Liver (tissue), 9 donors: Measurements from ENCODE around the gene IFITM10. TPM values are rescaled to one million over a fixed set of nuclear protein-coding genes. Genes with fewer than 3 reads are reported as not detected.

ENCODE experiments used
- DNase-seq: peaks from one replicate; pipeline ENCODE4 v3.0.0-alpha.2; 2017; ENCODE audit warnings: low spot score
- H3K27ac ChIP-seq, 2 donors: one replicate each; pipeline ENCODE4 v1.7.0; 2013; ENCODE audit warnings: inconsistent platforms in 2 of 2, low read length in 2 of 2, control low read depth in 1 of 2, low read depth in 1 of 2, mild to moderate bottlenecking in 1 of 2
- H3K27me3 ChIP-seq, 4 donors: one replicate each; pipeline versions ENCODE4 v1.6.1 to v1.7.0; 2013; ENCODE audit warnings: low read length in 3 of 4, inconsistent platforms in 1 of 4, mild to moderate bottlenecking in 1 of 4, moderate library complexity in 1 of 4; ENCODE audit not compliant: control insufficient read depth in 4 of 4, insufficient read depth in 4 of 4
- H3K36me3 ChIP-seq, 4 donors: one replicate each; pipeline versions ENCODE4 v1.6.1 to v1.7.0; 2013; ENCODE audit warnings: low read length in 3 of 4, mild to moderate bottlenecking in 3 of 4, low read depth in 1 of 4, moderate library complexity in 1 of 4; ENCODE audit not compliant: control insufficient read depth in 4 of 4, insufficient read depth in 3 of 4
- H3K4me1 ChIP-seq, 4 donors: one replicate each; pipeline versions ENCODE4 v1.6.1 to v1.7.0; 2013; ENCODE audit warnings: low read length in 3 of 4, mild to moderate bottlenecking in 3 of 4, moderate library complexity in 1 of 4; ENCODE audit not compliant: control insufficient read depth in 4 of 4, insufficient read depth in 4 of 4
- H3K4me3 ChIP-seq, 3 donors: one replicate each; pipeline versions ENCODE4 v1.6.1 to v1.7.0; 2013; ENCODE audit warnings: low read length in 3 of 3, control low read depth in 1 of 3, low read depth in 1 of 3, mild to moderate bottlenecking in 1 of 3
- H3K9ac ChIP-seq, 2 donors: one replicate each; pipeline ENCODE4 v1.7.0; 2013; ENCODE audit warnings: low read length in 2 of 2, mild to moderate bottlenecking in 2 of 2, moderate library complexity in 2 of 2, control low read depth in 1 of 2, low read depth in 1 of 2
- H3K9me3 ChIP-seq, 4 donors: one replicate each; pipeline versions ENCODE4 v1.6.1 to v1.7.0; 2013; ENCODE audit warnings: low read length in 3 of 4; ENCODE audit not compliant: control insufficient read depth in 4 of 4
- NR2F2 ChIP-seq: IDR thresholded peaks from 2 replicates; pipeline ENCODE4 v1.6.1; 2016; ENCODE audit warnings: antibody characterized with exemption
- RAD21 ChIP-seq, 2 donors: IDR thresholded peaks; 2 replicates each; pipeline ENCODE4 v1.6.1; 2016; ENCODE audit warnings: antibody characterized with exemption in 2 of 2, mild to moderate bottlenecking in 2 of 2
- REST ChIP-seq: IDR thresholded peaks from 2 replicates; pipeline ENCODE4 v1.6.1; 2016; ENCODE audit warnings: antibody characterized with exemption, mild to moderate bottlenecking
- SP1 ChIP-seq: IDR thresholded peaks from 2 replicates; pipeline ENCODE4 v1.6.1; 2018; ENCODE audit warnings: antibody characterized with exemption, mild to moderate bottlenecking
- ZBTB33 ChIP-seq: IDR thresholded peaks from 2 replicates; pipeline ENCODE4 v1.6.1; 2016; ENCODE audit warnings: antibody characterized with exemption
- WGBS: extraction: QIAGEN DNeasy Blood & Tissue Kit; methylation state at CpG from one replicate; pipeline ENCODE4 v1.1.7; 2013; 5-methylcytosine and 5-hydroxymethylcytosine counted together
- polyA plus RNA-seq, 2 donors: library from polyadenylated mRNA; stranded (reverse) in 1 of 2; unstranded in 1 of 2; fragments of 200-250 nt in 1 of 2; fragments of >200 nt in 1 of 2; fragmentation: Nextera tagmentation in 1 of 2; extraction: Ambion mirVana in 1 of 2; gene quantifications; one replicate each; pipeline versions ENCODE4 v1.2.1 to v1.2.3, GENCODE V29; 2013 to 2015
- total RNA-seq, 2 donors: library from RNA; depleted of rRNA; stranded (reverse); fragments of >200 nt; gene quantifications; one replicate each; pipeline ENCODE4 v1.2.3, GENCODE V29; 2014
- donor health status: healthy.
- donor health status: healthy.
- donor health status: healthy.
- donor health status: healthy.
- donor health status: healthy.

The IFITM10 gene
- total and polyA plus RNA-seq, 4 donors: 0.14 to 8.5 (median 1.8) TPM

DNA sequence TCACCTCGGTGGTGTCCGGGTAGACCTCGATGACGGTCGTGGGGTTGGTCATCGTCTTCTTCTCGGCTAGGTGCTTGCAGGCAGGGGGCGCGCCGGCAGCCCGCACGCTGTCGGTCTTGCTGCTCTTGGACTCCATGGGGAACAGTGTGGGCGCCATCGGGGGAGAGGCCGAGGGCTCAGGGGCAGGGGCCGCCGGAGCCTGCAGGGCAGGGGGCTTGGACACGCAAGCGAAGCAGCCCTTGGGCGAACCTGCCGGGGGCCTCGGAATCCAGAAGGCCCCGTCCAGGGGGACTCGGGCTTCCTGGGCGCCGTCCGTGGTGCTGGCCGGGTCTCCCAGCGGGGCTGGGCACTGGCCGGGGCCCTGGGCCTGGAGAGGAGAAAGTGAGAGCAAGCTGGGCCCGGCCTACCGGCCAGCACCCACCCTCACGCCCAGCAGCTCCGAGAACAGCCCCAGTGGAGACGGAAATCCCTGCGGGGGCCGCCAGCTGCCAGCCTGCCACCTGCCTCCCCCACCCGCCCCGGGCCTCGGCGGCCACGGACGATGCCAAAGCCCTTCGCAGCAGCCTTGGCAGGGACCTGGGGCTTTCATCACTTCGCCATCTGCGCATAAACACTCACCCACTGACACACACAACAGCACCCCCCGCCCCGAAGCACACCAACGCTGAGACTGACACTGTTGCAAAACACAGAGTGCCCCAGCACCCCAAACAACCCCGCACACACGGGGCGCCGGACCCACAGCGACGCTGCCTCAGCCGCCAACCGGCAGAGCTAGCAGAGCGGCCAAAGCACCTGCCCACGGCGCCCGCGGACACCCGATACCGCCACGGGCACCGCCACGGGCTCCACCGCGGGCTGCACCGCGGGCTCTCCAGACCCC, 2.4 kb downstream of the IFITM10 start:
- peak overlapping the region in 1 of 3 donors; percentile 44 for H3K4me3 ChIP-seq
- no peak overlapping the region for H3K9ac ChIP-seq
- 37% methylated on average over 72 of the region's 72 CpGs for WGBS
- no peaks in the 10 kb centered on the region for H3K9me3 ChIP-seq
- DNase-seq: no peak
- H3K36me3 ChIP-seq: peaks cover 0 to 5% (median 3%) of the 10 kb centered on the region in 4 donors
- H3K27ac ChIP-seq: peak overlapping the region; percentile 40 to 71
- no peaks in the 10 kb centered on the region for H3K27me3 ChIP-seq
- H3K4me1 ChIP-seq: peaks cover 0 to 32% (median 10%) of the 10 kb centered on the region in 4 donors
- TF ChIP-seq ZBTB33: no peak
- no peak for TF ChIP-seq RAD21 (IDR thresholded peaks at IDR 0.05)

DNA sequence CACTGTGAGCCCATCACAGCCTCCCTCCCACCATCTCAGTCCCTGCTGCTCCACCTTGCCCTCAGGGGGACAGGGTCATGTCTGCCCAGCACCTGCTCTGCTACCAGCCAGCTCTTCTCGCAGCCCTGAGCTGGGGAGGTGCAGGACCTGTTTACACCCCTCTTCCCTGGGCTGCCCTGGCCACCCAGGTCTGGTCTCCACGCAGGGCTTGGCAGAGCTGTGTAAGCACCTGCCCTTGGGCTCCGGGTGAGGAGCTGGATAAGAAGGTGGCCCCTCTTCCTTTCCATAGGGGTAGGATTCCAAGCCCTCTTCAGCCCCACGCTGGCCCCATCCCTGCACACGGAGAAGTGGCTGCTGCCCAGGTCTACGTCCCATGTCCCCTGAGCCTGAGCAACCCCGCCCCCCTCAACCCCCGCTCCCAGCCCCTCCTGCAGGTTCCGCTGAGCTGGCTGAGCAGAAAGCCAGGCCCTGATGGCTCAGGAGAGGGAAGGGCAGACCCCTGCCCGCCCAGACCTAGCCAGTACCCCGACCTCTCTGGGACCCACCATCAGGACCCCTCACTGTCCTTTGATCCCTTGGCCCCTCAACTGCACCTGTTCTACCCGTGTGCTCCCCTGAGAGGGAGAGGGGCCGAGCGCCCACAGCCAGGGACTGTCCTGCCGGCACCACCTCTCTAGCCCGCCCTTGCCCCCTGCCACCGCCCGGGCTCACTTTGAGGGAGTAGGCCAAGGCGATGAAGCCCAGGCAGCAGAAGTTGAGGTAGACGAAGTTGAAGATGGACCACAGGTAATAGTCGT, 3.2 kb downstream of the IFITM10 start:
- no peak for DNase-seq
- Histone ChIP-seq H3K36me3 (peaks cover 0 to 2% (median 0%) of the 10 kb centered on the region in 4 donors), H3K27ac (peak overlapping the region in 1 of 2 donors; percentile 40), H3K27me3 (no peaks in the 10 kb centered on the region), H3K9me3 (no peaks in the 10 kb centered on the region), H3K4me3 (peak overlapping the region in 1 of 3 donors; percentile 44), H3K9ac (no peak overlapping the region), H3K4me1 (peaks cover 0 to 32% (median 9%) of the 10 kb centered on the region in 4 donors)
- 83% methylated on average over 21 of the region's 21 CpGs for WGBS
- TF ChIP-seq SP1 (no peak), ZBTB33 (no peak)

- peak overlapping the region in 1 of 2 donors; percentile 3 for H3K27ac ChIP-seq
- H3K4me1 ChIP-seq: peaks cover 0 to 32% (median 9%) of the 10 kb centered on the region in 4 donors
- no peaks in the 10 kb centered on the region for H3K36me3 ChIP-seq
- no peak for DNase-seq
- WGBS: 78% methylated on average over 22 of the region's 22 CpGs
- TF ChIP-seq REST: no peak
- TF ChIP-seq RAD21 (IDR thresholded peaks at IDR 0.05): no peak
- peak; percentile 20 for TF ChIP-seq NR2F2
- no peak for TF ChIP-seq SP1
- no peaks in the 10 kb centered on the region for H3K9me3 ChIP-seq
- H3K27me3 ChIP-seq: no peaks in the 10 kb centered on the region
- H3K9ac ChIP-seq: no peak overlapping the region
- no peak overlapping the region for H3K4me3 ChIP-seq
Measured at GRCh38 chr11:1746511-1746931, 3.9 kb downstream of the IFITM10 start.
